HL-60 (cell line): ENCODE results near the gene GAS1.

Experiments used
- DNase-seq, 2 experiments: peaks; one replicate each; pipeline ENCODE4 v3.0.0-alpha.2; 2010 to 2020; ENCODE audit warnings: low read depth in 1 of 2, low spot score in 1 of 2
- H3K27ac ChIP-seq: fragments of 250-450 bp; sonication (Bioruptor Pico); replicated peaks from 2 replicates; pipeline ENCODE4 v1.5.1; 2020; ENCODE audit warnings: mild to moderate bottlenecking, moderate library complexity
- H3K27me3 ChIP-seq: fragments of 250-450 bp; sonication (Bioruptor Pico); 2 replicates; pipeline ENCODE4 v1.5.1; 2021; ENCODE audit warnings: mild to moderate bottlenecking, moderate library complexity; ENCODE audit not compliant: insufficient read depth, poor library complexity, severe bottlenecking
- H3K4me3 ChIP-seq: replicated peaks from 2 replicates; pipeline ENCODE4 v1.5.1; 2011; ENCODE audit warnings: mild to moderate bottlenecking, control low read depth, low read length; ENCODE audit not compliant: insufficient read depth
- GABPA ChIP-seq: IDR thresholded peaks from 2 replicates; pipeline ENCODE4 v1.6.1; 2012; ENCODE audit warnings: low read depth
- POLR2AphosphoS5 ChIP-seq: IDR thresholded peaks from 2 replicates; pipeline ENCODE4 v1.6.1; 2012; ENCODE audit warnings: low read depth
- SPI1 ChIP-seq: IDR thresholded peaks from 2 replicates; pipeline ENCODE4 v1.6.1; 2012; ENCODE audit warnings: low read depth, mild to moderate bottlenecking, borderline replicate concordance
- TF ChIP-seq, protein P1 (sequence below): IDR thresholded peaks from one replicate; pipeline ENCODE4 v1.5.1; 2011; ENCODE audit warnings: low read length, control low read depth, inconsistent platforms; ENCODE audit not compliant: insufficient read depth
- TF ChIP-seq, protein P2 (sequence below): IDR thresholded peaks from 2 replicates; pipeline ENCODE4 v1.6.1; 2012; ENCODE audit warnings: low read depth; ENCODE audit not compliant: insufficient replicate concordance

Gene GAS1

DNA sequence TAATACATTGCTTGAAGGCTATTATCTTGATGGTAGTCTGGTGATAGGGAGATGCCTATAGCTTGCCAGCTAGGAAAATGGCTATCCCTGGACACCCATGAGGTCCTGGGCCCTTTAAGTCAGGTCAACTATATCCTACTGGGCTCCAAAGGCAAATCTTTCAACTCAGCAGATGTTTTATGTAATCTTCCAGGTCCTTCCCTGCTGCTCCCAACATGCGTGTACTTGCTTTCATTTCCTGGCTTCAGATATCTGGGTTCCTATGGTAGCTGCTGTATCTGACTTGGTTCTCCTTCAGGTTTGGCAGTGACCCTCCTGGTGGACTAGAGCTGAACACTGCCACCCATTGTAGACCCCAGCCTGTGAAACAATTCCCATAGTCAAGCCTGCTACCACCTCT, 32.4 kb upstream of the GAS1 start:
- no peak for DNase-seq
- no peaks in the 10 kb centered on the region for H3K27me3 ChIP-seq
- TF ChIP-seq, protein P1, sequence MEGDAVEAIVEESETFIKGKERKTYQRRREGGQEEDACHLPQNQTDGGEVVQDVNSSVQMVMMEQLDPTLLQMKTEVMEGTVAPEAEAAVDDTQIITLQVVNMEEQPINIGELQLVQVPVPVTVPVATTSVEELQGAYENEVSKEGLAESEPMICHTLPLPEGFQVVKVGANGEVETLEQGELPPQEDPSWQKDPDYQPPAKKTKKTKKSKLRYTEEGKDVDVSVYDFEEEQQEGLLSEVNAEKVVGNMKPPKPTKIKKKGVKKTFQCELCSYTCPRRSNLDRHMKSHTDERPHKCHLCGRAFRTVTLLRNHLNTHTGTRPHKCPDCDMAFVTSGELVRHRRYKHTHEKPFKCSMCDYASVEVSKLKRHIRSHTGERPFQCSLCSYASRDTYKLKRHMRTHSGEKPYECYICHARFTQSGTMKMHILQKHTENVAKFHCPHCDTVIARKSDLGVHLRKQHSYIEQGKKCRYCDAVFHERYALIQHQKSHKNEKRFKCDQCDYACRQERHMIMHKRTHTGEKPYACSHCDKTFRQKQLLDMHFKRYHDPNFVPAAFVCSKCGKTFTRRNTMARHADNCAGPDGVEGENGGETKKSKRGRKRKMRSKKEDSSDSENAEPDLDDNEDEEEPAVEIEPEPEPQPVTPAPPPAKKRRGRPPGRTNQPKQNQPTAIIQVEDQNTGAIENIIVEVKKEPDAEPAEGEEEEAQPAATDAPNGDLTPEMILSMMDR, result no peak
- TF ChIP-seq, protein P2, sequence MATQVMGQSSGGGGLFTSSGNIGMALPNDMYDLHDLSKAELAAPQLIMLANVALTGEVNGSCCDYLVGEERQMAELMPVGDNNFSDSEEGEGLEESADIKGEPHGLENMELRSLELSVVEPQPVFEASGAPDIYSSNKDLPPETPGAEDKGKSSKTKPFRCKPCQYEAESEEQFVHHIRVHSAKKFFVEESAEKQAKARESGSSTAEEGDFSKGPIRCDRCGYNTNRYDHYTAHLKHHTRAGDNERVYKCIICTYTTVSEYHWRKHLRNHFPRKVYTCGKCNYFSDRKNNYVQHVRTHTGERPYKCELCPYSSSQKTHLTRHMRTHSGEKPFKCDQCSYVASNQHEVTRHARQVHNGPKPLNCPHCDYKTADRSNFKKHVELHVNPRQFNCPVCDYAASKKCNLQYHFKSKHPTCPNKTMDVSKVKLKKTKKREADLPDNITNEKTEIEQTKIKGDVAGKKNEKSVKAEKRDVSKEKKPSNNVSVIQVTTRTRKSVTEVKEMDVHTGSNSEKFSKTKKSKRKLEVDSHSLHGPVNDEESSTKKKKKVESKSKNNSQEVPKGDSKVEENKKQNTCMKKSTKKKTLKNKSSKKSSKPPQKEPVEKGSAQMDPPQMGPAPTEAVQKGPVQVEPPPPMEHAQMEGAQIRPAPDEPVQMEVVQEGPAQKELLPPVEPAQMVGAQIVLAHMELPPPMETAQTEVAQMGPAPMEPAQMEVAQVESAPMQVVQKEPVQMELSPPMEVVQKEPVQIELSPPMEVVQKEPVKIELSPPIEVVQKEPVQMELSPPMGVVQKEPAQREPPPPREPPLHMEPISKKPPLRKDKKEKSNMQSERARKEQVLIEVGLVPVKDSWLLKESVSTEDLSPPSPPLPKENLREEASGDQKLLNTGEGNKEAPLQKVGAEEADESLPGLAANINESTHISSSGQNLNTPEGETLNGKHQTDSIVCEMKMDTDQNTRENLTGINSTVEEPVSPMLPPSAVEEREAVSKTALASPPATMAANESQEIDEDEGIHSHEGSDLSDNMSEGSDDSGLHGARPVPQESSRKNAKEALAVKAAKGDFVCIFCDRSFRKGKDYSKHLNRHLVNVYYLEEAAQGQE, result no peak
- no peak for TF ChIP-seq POLR2AphosphoS5
- TF ChIP-seq SPI1, result no peak
- no peak for TF ChIP-seq GABPA
- H3K4me3 ChIP-seq, result no peak overlapping the region
- H3K27ac ChIP-seq, result no peak overlapping the region

GRCh38 chr9:86978922-86979474, 31.7 kb upstream of the GAS1 start:
- TF ChIP-seq, protein P1, result no peak
- TF ChIP-seq POLR2AphosphoS5 (no peak), SPI1 (no peak), GABPA (no peak)
- TF ChIP-seq, protein P2, result no peak
- DNase-seq, result no peak

DNA sequence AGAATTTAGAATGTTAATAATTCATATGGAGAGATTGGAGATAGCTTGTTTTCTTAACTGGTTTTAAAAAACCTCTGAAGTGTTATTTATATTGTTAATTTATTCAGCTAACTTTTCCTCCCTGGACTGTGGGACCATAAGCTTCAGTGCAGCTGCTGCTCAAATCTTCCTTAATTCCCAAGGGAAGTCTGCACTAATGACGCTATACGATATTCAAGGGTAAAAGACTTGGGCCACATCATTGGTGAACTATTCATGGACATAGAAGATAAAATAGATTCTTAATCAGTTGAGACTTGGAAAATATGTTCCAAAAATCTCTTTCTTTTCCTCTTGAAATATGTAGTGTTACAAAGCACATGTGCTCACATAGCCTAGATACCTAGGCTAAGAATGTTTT, 31.1 kb upstream of the GAS1 start:
- no peak overlapping the region for H3K27ac ChIP-seq
- no peak overlapping the region for H3K4me3 ChIP-seq
- DNase-seq, result no peak
- TF ChIP-seq POLR2AphosphoS5 (no peak), GABPA (no peak), SPI1 (no peak)
- TF ChIP-seq, protein P2, result no peak
- TF ChIP-seq, protein P1, result no peak
- no peaks in the 10 kb centered on the region for H3K27me3 ChIP-seq

More at GRCh38 chr9:86978922-86979474, 31.7 kb upstream of the GAS1 start:
- no peak overlapping the region for H3K4me3 ChIP-seq
- H3K27me3 ChIP-seq, result no peaks in the 10 kb centered on the region
- no peak overlapping the region for H3K27ac ChIP-seq
